ENCODE measurements around the gene CNTRL.
"Not testable (repeated sequence)": the region's sequence is repeated elsewhere in the genome, so short reads cannot be mapped to it uniquely, and the experiment has no call there.

Gene CNTRL

GRCh38 chr9:121118266-121118665, 43.5 kb downstream of the CNTRL start:
- Histone ChIP-seq H3K27ac (no peak overlapping the region), H3K4me3 (no peak overlapping the region)
- DNase-seq (ENCODE audit: low spot score) = no peak
- TF ChIP-seq, protein P1, sequence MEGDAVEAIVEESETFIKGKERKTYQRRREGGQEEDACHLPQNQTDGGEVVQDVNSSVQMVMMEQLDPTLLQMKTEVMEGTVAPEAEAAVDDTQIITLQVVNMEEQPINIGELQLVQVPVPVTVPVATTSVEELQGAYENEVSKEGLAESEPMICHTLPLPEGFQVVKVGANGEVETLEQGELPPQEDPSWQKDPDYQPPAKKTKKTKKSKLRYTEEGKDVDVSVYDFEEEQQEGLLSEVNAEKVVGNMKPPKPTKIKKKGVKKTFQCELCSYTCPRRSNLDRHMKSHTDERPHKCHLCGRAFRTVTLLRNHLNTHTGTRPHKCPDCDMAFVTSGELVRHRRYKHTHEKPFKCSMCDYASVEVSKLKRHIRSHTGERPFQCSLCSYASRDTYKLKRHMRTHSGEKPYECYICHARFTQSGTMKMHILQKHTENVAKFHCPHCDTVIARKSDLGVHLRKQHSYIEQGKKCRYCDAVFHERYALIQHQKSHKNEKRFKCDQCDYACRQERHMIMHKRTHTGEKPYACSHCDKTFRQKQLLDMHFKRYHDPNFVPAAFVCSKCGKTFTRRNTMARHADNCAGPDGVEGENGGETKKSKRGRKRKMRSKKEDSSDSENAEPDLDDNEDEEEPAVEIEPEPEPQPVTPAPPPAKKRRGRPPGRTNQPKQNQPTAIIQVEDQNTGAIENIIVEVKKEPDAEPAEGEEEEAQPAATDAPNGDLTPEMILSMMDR (IDR thresholded peaks at IDR 0.05) = no peak

- no peak overlapping the region for H3K27ac ChIP-seq
- no peak overlapping the region for H3K4me3 ChIP-seq
- DNase-seq (ENCODE audit: low spot score) = no peak
- TF ChIP-seq, protein P1 (IDR thresholded peaks at IDR 0.05) = no peak
These were observed 45.6 kb downstream of the CNTRL start for GRCh38 chr9:121120386-121120785.

DNA sequence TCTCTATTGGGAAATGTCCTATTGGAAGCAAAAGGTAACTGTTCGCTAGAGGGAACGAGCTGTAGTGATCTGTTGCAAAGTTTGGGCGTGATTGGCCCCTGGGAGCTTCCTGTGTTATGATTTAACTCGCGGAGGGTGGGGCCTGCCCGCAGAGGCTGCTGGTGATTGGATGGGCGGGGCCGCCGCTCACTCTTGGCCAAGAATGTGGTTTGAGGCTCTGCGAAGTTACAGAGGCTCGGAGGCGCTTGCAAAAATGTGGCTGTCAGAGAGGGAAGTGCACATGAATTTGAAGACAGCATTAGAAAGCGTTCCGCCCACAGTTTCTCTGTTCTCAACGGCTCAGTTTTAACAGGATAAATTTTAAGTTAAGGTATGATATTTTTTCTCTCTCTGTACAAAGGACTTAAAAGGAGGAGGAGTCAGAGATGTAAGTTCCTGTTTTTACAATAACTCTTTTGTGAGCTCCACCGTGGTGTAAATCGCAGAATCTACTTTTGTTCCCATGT, 46.9 kb downstream of the CNTRL start:
- H3K4me3 ChIP-seq = peak overlapping the region; percentile 62
- H3K27ac ChIP-seq = peak overlapping the region; percentile 33 to 37
- peak; percentile 99 for DNase-seq (ENCODE audit: low spot score)
- TF ChIP-seq, protein P1 (IDR thresholded peaks at IDR 0.05) = no peak

- no peak overlapping the region for H3K27ac ChIP-seq
- no peak for DNase-seq (ENCODE audit: low spot score)
- TF ChIP-seq, protein P1 (IDR thresholded peaks at IDR 0.05) = no peak
- H3K4me3 ChIP-seq = peak overlapping the region; percentile 62
These were observed 47.7 kb downstream of the CNTRL start for GRCh38 chr9:121122246-121123032.

DNA sequence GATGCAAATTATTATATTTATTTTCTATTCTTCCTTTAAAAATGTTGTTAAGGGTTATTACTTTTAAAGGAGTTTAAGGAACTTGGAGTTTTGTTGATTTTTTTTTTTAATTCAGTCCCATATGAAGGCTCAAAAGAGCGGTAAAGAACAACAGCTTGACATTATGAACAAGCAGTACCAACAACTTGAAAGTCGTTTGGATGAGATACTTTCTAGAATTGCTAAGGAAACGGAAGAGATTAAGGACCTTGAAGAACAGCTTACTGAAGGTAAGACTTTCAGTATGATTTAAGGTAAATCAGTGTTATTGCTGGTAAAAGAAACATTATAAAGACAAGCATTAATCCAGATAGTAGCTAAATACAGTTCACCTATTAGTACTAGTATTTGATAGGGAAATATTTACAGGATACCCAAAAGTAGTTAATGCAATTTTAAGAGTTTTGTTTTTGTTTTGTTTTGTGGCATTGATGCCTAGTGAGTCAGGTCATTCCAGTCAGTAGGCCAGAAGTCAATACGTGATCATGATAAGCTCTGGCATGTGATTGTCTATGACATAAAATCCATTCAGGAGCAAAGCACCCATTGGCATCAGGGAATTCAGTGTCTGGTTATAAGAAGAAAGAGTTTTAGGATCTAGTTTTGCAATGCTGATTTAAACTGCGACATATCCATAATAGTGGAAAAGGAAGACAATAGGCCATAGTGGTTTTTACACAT, 49.2 kb downstream of the CNTRL start:
- Histone ChIP-seq H3K27ac (no peak overlapping the region), H3K4me3 (no peak overlapping the region)
- TF ChIP-seq, protein P1 (IDR thresholded peaks at IDR 0.05) = no peak
- no peak for DNase-seq (ENCODE audit: low spot score)

DNA sequence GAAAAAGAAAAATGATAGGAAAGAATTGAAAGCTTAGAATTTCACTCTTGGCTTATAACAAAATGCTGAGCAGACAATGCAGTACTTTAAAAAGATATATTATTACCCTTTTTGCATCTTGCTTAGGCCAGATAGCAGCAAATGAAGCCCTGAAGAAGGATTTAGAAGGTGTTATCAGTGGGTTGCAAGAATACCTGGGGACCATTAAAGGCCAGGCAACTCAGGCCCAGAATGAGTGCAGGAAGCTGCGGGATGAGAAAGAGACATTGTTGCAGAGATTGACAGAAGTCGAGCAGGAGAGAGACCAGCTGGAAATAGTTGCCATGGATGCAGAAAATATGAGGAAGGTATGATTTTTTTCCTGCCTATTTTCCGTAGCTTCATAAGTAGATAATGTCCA, 50.8 kb downstream of the CNTRL start:
- DNase-seq (ENCODE audit: low spot score) = no peak
- Histone ChIP-seq H3K4me3 (no peak overlapping the region), H3K27ac (no peak overlapping the region)
- TF ChIP-seq, protein P1 (IDR thresholded peaks at IDR 0.05) = no peak

DNA sequence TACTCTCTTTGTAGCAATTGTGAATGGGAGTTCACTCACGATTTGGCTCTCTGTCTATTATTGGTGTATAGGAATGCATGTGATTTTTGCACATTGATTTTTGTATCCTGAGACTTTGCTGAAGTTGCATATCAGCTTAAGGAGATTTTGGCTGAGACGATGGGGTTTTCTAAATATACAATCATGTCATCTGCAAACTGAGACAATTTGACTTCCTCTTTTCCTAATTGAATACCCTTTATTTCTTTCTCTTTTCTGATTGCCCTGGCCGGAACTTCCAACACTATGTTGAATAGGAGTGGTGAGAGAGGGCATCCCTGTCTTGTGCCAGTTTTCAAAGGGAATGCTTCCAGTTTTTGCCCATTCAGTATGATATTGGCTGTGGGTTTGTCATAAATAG, 54.6 kb downstream of the CNTRL start:
- DNase-seq (ENCODE audit: low spot score); H3K4me3 ChIP-seq; H3K27ac ChIP-seq: not testable (repeated sequence)
